GM18499 (cell line): ENCODE results near the gene METTL26.

ENCODE experiments used
- ATAC-seq: cut with Tn5 transposase; IDR thresholded peaks from one replicate; pipeline ENCODE4 v1.9.1; 2021; ENCODE audit warnings: moderate number of reproducible peaks; ENCODE audit not compliant: insufficient read depth, unreplicated experiment

The METTL26 gene

DNA sequence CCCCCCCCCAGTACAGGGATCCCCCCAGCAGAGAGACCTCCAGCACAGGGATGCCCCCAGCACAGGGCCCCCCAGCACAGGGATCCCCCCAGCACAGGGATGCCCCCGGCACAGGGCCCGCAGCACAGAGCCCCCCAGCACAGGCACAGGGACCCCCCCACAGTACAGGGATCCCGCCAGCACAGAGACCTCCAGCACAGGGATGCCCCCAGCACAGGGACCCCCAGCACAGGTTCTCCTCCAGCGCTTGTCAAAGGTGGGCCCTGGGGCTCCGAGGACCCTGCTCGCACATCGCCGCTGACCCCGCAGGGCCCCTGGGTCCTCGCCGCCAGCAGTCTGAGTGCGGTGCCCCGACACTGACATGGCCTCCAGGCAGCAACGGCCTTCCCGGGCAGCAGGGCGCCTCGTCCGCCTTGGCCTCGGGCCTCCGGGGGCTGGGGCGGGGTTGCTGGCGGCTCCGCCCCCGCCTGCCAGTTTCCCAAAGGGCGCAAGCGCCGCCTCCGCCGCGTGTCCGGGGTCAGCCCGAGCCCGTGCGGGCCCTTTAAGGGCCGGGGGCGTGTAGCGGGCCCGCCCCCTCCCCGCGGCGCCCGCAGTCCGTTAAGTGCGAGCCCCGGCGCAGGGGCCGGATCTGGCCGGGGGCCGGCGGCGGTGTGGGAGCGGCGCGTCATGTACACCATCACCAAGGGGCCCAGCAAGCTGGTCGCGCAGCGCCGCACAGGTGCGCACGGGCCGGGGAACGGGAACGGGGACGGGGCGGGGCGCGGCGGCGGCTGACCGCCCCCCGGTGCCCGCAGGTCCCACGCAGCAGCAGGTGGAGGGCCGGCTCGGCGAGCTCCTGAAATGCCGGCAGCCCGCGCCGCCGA is 5.5 kb upstream of the METTL26 start, which contains the start of gene MCRIP2:
Gene MCRIP2, plus strand, starts transcription at position 503 of the 863 bp plus-strand sequence. Its CDS starts 164 bp downstream, at position 667.
- no peak for ATAC-seq

GRCh38 chr16:640614-641013 is 4.5 kb upstream of the METTL26 start:
- no peak for ATAC-seq

DNA sequence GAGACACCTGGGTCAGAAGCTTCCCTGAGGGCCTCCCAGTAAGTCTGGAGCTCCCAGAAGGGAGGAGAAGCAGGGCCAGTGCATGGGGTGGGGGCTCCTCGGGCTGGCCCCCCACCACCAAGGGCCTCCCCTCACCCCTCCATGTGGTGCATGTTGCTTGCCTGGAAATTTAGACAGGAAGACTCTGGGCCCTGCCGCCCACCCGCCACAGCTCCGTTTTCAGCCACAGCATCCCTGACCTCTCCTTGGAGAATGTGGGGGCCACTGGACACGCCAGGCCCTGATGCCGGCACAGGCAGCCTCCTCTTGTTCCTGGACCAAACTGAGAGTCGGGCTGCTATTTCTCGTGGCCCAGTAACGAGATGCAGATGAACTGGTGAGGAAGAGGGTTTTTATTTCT is 2.7 kb upstream of the METTL26 start:
- ATAC-seq, result no peak

- no peak for ATAC-seq
Observed at GRCh38 chr16:638034-638543, 2.0 kb upstream of the METTL26 start.

- ATAC-seq, result no peak
Observed at GRCh38 chr16:637081-638018, 1.2 kb upstream of the METTL26 start.

DNA sequence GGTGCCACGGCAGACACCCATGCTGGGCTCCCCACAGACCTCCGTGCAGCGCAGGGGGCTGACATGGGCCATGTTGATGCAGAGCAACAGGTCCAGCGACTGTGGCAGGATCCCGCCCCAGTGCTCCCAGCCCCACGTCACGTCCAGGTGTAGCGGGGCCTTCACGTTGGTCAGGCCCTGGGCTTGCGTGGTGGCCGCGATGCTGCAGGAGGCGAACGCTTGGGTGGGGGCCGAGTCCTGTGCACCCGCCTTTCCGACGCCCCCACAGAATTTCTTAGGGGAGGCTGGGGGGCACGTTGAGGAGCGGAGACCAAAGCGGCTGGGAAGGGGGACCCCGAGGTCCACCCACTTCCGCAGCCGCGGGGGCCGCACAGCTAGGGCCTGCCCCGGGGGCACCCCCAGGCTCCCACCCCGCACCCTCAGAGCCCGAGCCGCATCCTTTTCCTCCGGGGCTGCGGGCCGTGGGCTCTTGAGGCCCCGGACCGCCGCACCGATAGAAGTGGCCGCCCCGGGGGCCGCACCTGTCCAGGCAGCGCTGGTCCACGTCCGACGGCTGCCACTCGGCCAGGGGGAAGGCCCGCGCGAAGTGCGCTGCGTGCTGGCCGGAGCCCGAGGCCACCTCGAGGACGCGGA is 416 bp downstream of the METTL26 start:
- ATAC-seq, result no peak

DNA sequence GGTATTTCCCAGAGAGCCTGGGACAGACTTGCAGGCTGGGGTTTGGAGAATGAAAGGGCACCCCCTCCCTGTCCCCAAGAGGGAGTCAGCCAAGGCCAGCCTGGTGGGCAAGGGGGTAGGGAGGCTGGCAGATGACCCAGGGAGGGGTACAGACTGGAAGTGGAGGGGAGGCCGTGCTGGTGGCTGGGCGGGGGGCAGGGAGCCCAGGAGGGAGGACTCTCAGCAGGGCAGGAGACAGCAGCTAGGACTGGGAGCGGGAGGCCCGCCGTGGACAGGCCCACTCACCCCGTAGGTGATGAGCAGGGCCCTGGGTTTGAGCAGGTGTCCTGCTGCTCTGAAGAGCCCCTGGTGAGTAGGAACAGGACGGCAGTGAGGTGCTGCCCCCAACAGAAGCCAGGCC is 1.1 kb downstream of the METTL26 start:
- no peak for ATAC-seq

DNA sequence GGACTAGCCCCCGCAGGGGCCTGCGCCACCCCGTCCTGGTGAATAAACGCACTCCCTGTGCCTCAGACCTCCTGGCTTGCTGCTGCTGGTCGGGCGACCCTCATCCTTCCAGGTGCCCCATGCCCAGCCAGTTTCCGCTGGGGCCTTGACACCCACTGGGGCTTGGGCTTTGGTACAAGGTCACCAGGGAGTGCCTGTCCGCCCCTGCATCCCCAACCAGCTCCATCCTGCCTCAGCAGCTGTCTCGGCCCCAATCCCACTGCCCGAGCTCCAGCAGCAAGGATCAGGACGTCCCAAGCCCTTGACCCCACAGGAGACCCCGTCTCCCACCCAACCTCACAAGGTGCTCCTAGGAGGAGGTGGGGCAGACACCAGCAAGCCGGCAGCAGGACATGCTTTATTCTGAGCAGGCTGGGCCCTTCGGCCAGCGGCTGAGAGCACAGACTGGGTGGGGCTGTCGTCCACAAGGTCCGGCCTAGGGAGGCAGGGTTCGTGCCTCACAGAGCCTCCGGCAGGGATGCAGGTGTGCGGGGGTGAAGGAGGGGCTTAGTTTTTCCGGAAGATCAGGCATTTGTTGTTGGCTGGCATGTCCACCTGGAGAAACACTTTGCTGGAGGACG is 1.9 kb downstream of the METTL26 start:
- ATAC-seq, result no peak

DNA sequence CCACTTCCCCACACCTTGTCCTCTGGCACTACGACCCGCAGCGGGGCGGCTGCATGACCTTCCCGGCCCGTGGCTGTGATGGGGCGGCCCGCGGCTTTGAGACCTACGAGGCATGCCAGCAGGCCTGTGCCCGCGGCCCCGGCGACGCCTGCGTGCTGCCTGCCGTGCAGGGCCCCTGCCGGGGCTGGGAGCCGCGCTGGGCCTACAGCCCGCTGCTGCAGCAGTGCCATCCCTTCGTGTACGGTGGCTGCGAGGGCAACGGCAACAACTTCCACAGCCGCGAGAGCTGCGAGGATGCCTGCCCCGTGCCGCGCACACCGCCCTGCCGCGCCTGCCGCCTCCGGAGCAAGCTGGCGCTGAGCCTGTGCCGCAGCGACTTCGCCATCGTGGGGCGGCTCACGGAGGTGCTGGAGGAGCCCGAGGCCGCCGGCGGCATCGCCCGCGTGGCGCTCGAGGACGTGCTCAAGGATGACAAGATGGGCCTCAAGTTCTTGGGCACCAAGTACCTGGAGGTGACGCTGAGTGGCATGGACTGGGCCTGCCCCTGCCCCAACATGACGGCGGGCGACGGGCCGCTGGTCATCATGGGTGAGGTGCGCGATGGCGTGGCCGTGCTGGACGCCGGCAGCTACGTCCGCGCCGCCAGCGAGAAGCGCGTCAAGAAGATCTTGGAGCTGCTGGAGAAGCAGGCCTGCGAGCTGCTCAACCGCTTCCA is 2.6 kb downstream of the METTL26 start:
- ATAC-seq, result no peak

- no peak for ATAC-seq
Observed at GRCh38 chr16:632486-633335, 3.4 kb downstream of the METTL26 start.

- no peak for ATAC-seq
Observed at GRCh38 chr16:631808-632358, 4.2 kb downstream of the METTL26 start.

GRCh38 chr16:630815-631405 is 5.2 kb downstream of the METTL26 start, which contains the start of gene WFIKKN1:
WFIKKN1 (plus strand) TSS chr16:630985; CDS start chr16:631254, 269 bp downstream.
- ATAC-seq, result no peak

DNA sequence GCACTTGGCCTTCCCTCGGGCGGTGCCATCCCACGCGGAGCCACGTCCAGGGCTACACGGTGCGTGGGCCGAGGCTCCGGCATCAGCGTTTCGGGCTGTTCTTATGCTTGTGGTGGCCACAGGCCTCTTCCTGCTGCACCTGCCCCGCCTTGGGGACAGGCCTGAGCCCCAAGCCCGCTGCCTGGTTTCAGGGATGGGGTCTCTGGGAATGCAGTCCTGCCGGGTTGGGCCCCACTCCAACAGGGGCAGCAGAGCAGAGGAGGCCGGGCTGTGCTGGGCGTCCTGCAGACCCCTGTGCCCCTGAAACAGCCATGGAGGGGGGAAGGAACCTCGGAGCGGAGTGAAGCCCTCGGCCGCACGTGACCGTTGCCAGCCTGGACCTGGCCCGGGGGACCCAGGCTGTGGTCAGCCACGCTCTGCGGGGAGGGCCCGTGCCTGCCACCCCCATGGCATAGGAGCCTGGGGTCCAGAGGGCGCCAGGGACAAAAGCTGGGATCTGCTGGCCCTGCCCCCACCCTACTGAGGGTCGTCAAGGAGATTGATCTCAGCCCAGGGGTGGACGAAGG is 5.8 kb downstream of the METTL26 start:
- no peak for ATAC-seq

DNA sequence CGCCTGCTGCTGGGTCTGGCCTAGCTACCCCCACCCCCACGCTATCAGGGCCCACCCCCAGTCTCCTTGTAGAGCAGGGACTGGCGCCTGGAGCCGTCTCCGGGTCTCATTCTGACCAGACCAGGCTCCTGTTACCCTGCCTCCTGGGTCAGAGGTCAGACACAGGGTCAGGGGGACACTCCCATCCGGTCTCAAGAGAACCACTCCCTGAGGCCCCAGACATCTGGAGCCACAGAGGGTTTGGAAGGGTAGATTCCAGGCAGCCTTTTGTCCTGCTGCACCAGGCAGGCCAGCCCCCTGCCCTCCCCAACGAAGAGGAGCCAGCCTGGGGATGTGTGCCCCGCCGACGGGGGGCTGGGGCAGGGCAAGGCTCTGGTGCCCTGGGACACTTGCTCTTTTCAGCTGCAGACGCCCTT is 6.3 kb downstream of the METTL26 start:
- ATAC-seq, result no peak

DNA sequence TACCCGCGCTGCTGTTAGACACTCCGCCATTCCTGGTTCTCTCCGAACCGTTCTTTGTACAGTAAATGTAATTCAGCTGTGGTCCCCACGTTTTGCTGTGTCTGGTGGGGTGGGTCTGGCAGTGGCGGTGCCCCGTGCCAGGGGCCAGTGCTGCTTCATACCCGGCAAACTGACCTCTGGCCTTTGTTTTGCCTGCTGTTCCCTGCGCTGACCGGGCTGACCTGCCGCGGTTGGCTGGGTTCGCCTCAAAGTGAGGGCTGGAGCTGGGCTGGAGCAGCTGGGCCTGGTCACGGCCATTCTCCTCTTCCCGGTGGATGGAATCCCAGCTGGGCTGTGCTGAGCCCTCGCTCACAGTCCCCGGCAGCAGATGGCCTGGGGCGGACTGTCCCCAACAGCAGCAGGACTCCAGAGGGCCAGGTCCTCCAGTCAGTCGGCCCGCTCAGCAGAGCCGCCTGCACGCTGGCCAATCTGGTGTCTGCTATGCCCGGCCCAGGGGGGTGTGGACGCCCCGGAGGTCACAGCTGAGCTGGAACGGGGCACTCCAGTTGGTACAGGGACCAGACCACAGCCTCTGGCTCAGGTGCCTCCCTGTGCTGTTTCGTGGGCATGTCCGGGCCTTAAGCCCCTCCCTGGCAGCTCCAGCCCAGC is 6.8 kb downstream of the METTL26 start:
- no peak for ATAC-seq

GRCh38 chr16:628321-629061 is 7.6 kb downstream of the METTL26 start:
- no peak for ATAC-seq
